ENCODE data around the gene C17orf113. TPM values are rescaled to one million over a fixed set of nuclear protein-coding genes. Genes with fewer than 3 reads are reported as not detected.
"Not testable (repeated sequence)": the region's sequence is repeated elsewhere in the genome, so short reads cannot be mapped to it uniquely, and the experiment has no call there.

Gene C17orf113
- total RNA-seq, 4 donors from 2014 or later = under 0.01 to 1.2 (median 0.67) TPM

DNA sequence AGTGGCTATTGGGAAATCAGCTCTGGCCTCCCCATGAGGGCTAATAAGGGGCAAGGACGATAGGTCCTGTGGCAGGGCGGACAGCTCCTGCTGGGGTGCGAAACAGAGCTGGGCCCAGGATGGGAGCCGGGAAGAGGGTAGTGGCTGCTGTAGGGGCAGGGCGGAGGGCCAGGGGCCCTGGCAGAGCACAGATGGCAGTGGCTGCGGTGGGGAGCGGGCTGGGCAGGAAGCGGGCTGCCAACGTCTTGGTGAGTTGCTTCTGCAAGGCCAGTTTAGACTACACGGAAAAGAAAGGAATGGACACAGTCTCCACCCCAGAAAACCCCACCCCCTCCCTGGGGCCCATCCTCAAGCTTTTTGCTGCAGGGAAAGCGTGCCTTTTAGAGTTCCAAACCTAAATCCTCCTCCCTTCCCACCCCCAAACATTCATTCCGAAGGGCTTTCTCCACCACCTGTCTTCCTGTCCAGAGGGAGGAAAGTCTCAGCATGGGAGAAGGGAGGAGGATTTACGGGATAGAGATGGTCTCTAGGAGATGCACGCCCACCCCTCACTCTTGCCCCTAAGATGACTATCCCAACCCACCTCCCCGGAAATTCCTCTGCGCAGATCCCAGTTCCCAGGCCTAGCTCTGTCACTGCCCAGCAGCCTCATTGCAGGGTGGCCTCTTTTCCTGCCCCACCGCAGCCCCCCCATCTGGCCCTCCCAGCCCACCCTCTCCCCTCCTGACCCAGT is 23.4 kb downstream of the C17orf113 start:
- Histone ChIP-seq H3K27ac (replicated peaks in 1 of 4) (no peak overlapping the region), H3K36me3 (peaks cover 18 to 24% (median 23%) of the 10 kb centered on the region in 4 donors), H3K9me3 (no peaks in the 10 kb centered on the region), H3K4me1 (peaks cover 18 to 28% (median 19%) of the 10 kb centered on the region in 4 donors), H3K27me3 (peaks cover 0 to 34% (median 7%) of the 10 kb centered on the region in 4 donors), H3K4me3 (no peak overlapping the region)
- WGBS = 33% methylated on average over 16 of the region's 17 CpGs
- TF ChIP-seq EP300 (IDR thresholded peaks at IDR 0.05) (no peak), POLR2A (IDR thresholded peaks at IDR 0.05; ENCODE audit: low read depth) (no peak), POLR2AphosphoS5 (IDR thresholded peaks at IDR 0.05) (no peak)
- TF ChIP-seq, protein P1, sequence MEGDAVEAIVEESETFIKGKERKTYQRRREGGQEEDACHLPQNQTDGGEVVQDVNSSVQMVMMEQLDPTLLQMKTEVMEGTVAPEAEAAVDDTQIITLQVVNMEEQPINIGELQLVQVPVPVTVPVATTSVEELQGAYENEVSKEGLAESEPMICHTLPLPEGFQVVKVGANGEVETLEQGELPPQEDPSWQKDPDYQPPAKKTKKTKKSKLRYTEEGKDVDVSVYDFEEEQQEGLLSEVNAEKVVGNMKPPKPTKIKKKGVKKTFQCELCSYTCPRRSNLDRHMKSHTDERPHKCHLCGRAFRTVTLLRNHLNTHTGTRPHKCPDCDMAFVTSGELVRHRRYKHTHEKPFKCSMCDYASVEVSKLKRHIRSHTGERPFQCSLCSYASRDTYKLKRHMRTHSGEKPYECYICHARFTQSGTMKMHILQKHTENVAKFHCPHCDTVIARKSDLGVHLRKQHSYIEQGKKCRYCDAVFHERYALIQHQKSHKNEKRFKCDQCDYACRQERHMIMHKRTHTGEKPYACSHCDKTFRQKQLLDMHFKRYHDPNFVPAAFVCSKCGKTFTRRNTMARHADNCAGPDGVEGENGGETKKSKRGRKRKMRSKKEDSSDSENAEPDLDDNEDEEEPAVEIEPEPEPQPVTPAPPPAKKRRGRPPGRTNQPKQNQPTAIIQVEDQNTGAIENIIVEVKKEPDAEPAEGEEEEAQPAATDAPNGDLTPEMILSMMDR (IDR thresholded peaks at IDR 0.05) = no peak
- DNase-seq (ENCODE audit: extremely low spot score) = no peak
- intact Hi-C loops (cut with DNase I) = loop anchor here (2.0 kb wide), 1 partner anchor 90 kb away; no protein-coding TSS in a partner anchor

DNA sequence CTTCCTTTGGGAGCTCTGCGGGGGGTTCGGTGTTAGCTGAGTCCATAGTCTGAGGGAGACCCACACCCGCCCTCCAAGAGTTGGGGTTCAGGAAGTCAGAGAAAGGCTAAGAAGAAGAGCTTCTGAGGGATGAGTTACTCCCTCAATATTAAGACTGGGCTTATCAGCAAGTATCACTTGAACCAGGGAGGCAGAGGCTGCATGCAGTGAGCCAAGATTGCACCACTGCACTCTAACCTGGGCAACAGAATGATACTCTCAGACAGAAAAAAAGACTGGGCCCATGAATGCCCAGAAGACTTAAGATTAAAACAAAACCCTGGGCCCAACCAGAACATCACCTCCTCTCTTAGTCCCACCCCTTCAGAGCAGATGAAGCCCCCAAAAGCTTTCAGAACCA is 24.5 kb downstream of the C17orf113 start:
- H3K4me1 ChIP-seq = peaks cover 23 to 39% (median 28%) of the 10 kb centered on the region in 4 donors
- TF ChIP-seq, protein P1 (IDR thresholded peaks at IDR 0.05) = no peak
- peaks cover 19 to 31% (median 24%) of the 10 kb centered on the region in 4 donors for H3K36me3 ChIP-seq
- H3K9me3 ChIP-seq = no peaks in the 10 kb centered on the region
- intact Hi-C loops (cut with DNase I) = loop anchor here (2.0 kb wide), 1 partner anchor 91 kb away; no protein-coding TSS in a partner anchor
- no peak overlapping the region for H3K4me3 ChIP-seq
- WGBS = 92% methylated on average over 3 of the region's 3 CpGs
- H3K27ac ChIP-seq (replicated peaks in 1 of 4) = no peak overlapping the region
- no peak for DNase-seq (ENCODE audit: extremely low spot score)
- peaks cover 0 to 34% (median 7%) of the 10 kb centered on the region in 4 donors for H3K27me3 ChIP-seq

DNA sequence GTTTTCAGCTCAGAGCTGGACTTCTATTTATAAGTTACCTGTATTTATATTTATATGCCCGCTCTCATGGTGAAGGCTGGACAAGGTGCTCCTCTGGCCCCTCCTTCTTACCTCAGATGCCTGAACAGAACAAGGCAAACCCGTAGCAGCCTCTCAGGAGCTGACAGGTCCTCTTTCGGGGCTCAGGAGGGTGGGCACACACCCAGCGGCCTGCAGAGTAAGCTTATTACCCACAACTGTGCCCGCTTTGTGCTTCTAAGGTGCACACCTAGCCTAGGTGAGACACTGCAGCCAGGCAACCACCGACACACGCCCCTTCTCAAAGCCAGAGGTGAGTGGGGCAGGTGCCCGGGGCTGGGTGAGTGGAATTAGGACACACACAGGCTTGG is 25.2 kb downstream of the C17orf113 start:
- Histone ChIP-seq H3K27ac (replicated peaks in 1 of 4) (peak overlapping the region; percentile 10 to 68 (median 50)), H3K4me1 (peaks cover 29 to 46% (median 34%) of the 10 kb centered on the region in 4 donors), H3K27me3 (peaks cover 0 to 34% (median 7%) of the 10 kb centered on the region in 4 donors), H3K36me3 (peaks cover 19 to 31% (median 24%) of the 10 kb centered on the region in 4 donors), H3K9me3 (no peaks in the 10 kb centered on the region), H3K4me3 (peak overlapping the region in 1 of 4 donors; percentile 13)
- DNase-seq (ENCODE audit: extremely low spot score) = no peak
- TF ChIP-seq POLR2AphosphoS5 (IDR thresholded peaks at IDR 0.05) (no peak), POLR2A (IDR thresholded peaks at IDR 0.05; ENCODE audit: low read depth) (no peak), EP300 (IDR thresholded peaks at IDR 0.05) (no peak)
- TF ChIP-seq, protein P1 (IDR thresholded peaks at IDR 0.05) = no peak
- intact Hi-C loops (cut with DNase I) = no loop called here
- WGBS = 59% methylated on average over 6 of the region's 8 CpGs

DNA sequence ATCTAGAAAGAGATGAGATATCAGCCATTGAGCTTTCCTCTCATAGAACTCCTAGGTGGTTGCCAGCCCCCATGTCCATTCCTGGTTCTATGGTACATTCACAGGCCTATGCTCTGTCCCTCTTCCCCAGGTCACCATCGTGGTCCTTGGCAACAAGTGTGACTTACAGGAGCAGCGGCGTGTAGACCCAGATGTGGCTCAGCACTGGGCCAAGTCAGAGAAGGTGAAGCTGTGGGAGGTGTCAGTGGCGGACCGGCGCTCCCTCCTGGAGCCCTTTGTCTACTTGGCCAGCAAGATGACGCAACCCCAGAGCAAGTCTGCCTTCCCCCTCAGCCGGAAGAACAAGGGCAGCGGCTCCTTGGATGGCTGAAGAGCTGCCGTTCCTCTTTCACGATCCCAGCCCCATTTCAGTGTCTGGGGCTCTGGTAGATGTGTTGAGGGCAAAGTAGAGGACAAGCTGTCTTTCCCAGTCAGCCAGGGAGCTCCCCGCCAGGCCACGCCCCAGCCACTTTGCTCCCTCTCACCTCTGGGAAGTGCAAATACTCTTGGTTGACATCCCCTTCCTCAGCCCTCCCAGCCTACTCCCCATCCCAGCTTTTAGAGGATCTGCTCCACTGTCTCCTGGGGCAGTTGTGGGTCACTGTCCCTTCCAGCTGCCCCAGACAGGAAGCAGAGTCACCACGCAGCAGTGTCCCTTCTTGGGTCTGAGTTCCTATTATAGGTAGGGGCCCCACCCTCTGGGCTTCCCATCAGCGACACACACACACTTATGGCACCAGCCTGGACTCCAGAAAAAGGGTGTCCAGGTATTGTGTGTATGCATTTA is 26.7 kb downstream of the C17orf113 start:
- peaks cover 19 to 31% (median 24%) of the 10 kb centered on the region in 4 donors for H3K36me3 ChIP-seq
- TF ChIP-seq POLR2A (IDR thresholded peaks at IDR 0.05; ENCODE audit: low read depth) = no peak
- TF ChIP-seq EP300 (IDR thresholded peaks at IDR 0.05) = no peak
- no peak for TF ChIP-seq POLR2AphosphoS5 (IDR thresholded peaks at IDR 0.05)
- TF ChIP-seq, protein P1 (IDR thresholded peaks at IDR 0.05) = no peak
- DNase-seq (ENCODE audit: extremely low spot score) = no peak
- H3K27ac ChIP-seq (replicated peaks in 1 of 4) = peak overlapping the region in 3 of 4 donors; percentile 48 to 68 (median 53)
- H3K27me3 ChIP-seq = peaks cover 0 to 20% (median 7%) of the 10 kb centered on the region in 4 donors
- intact Hi-C loops (cut with DNase I) = no loop called here
- WGBS = 76% methylated on average over 14 of the region's 15 CpGs
- no peak overlapping the region for H3K4me3 ChIP-seq
- peaks cover 29 to 55% (median 39%) of the 10 kb centered on the region in 4 donors for H3K4me1 ChIP-seq
- no peaks in the 10 kb centered on the region for H3K9me3 ChIP-seq

DNA sequence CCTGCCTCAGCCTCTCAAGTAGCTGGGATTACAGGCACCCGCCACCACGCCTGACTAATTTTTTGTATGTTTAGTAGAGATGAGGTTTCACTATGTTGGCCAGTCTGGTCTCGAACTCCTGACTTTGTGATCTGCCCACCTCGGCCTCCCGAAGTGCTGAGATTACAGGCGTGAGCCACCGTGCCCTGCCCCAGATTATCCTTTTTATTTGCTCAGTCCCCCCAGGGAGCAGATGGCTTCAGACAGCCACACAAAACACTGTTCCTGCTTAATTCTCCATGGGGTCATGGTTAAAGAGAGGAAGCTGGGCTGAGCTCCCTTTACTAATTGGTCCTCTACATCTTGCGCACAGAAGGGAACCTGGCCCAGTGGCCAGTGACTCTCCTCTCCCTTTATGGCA is 29.6 kb downstream of the C17orf113 start:
- intact Hi-C loops (cut with DNase I); H3K27me3 ChIP-seq; DNase-seq (ENCODE audit: extremely low spot score); H3K9me3 ChIP-seq: not testable (repeated sequence)
- WGBS = 86% methylated on average over 8 of the region's 8 CpGs
- Histone ChIP-seq H3K4me3 (peak overlapping the region; percentile 71 to 86 (median 76)), H3K4me1 (peaks cover 42 to 64% (median 53%) of the 10 kb centered on the region in 4 donors), H3K27ac (replicated peaks in 1 of 4) (peak overlapping the region in 3 of 4 donors; percentile 81 to 87 (median 84)), H3K36me3 (peaks cover 19 to 31% (median 24%) of the 10 kb centered on the region in 4 donors)

Data from esophagus muscularis mucosa (tissue), 4 donors.